Muscle layer of duodenum (tissue), 2 donors: ENCODE data around the gene CNBD2.
"Not testable (repeated sequence)": the region's sequence is repeated elsewhere in the genome, so short reads cannot be mapped to it uniquely, and the experiment has no call there.

Experiments used
- H3K27ac ChIP-seq: one replicate; pipeline ENCODE4 v1.7.0; 2013; ENCODE audit warnings: mild to moderate bottlenecking, low read length
- H3K27me3 ChIP-seq: one replicate; pipeline ENCODE4 v1.7.0; 2013; ENCODE audit warnings: low read depth, mild to moderate bottlenecking, control low read depth, low read length
- H3K36me3 ChIP-seq, 2 donors: one replicate each; pipeline ENCODE4 v1.7.0; 2013; ENCODE audit warnings: low read length in 2 of 2, control low read depth in 1 of 2, mild to moderate bottlenecking in 1 of 2; ENCODE audit not compliant: insufficient read depth in 2 of 2, control insufficient read depth in 1 of 2
- H3K4me1 ChIP-seq, 2 donors: one replicate each; pipeline ENCODE4 v1.7.0; 2013; ENCODE audit warnings: low read length in 2 of 2, mild to moderate bottlenecking in 2 of 2, control low read depth in 1 of 2, moderate library complexity in 1 of 2; ENCODE audit not compliant: insufficient read depth in 2 of 2, control insufficient read depth in 1 of 2
- H3K4me3 ChIP-seq, 2 donors: one replicate each; pipeline ENCODE4 v1.7.0; 2013; ENCODE audit warnings: low read length in 2 of 2, low read depth in 1 of 2, mild to moderate bottlenecking in 1 of 2
- H3K9me3 ChIP-seq, 2 donors: one replicate each; pipeline ENCODE4 v1.7.0; 2013; ENCODE audit warnings: low read length in 2 of 2, control low read depth in 1 of 2, mild to moderate bottlenecking in 1 of 2; ENCODE audit not compliant: control insufficient read depth in 1 of 2
- donor health status: healthy.

The CNBD2 gene

GRCh38 chr20:35952480-35953386 is 15.7 kb upstream of the CNBD2 start:
- peaks cover 4 to 6% of the 10 kb centered on the region in 2 donors for H3K36me3 ChIP-seq
- peak overlapping the region; percentile 71 to 90 for H3K4me3 ChIP-seq
- H3K4me1 ChIP-seq = peaks cover 12 to 22% of the 10 kb centered on the region in 2 donors
- H3K9me3 ChIP-seq = no peaks in the 10 kb centered on the region
- H3K27me3 ChIP-seq = no peaks in the 10 kb centered on the region
- H3K27ac ChIP-seq = peak overlapping the region; percentile 94

- no peaks in the 10 kb centered on the region for H3K9me3 ChIP-seq
- peaks cover 0 to 4% of the 10 kb centered on the region in 2 donors for H3K36me3 ChIP-seq
- H3K27me3 ChIP-seq = no peaks in the 10 kb centered on the region
- H3K27ac ChIP-seq = peak overlapping the region; percentile 94
- H3K4me1 ChIP-seq = peaks cover 12 to 22% of the 10 kb centered on the region in 2 donors
- peak overlapping the region; percentile 71 to 90 for H3K4me3 ChIP-seq
These were observed 14.8 kb upstream of the CNBD2 start for GRCh38 chr20:35953387-35954199.

GRCh38 chr20:35954200-35954906 is 14.0 kb upstream of the CNBD2 start, which contains the start of gene SCAND1:
SCAND1 (minus strand) TSS chr20:35954502; CDS start chr20:35954284, 218 bp downstream.
- Histone ChIP-seq H3K36me3 (peaks cover 0 to 4% of the 10 kb centered on the region in 2 donors), H3K9me3 (no peaks in the 10 kb centered on the region), H3K27ac (peak within 1 kb of the TSS; percentile 94), H3K27me3 (no peaks in the 10 kb centered on the region), H3K4me3 (peak within 1 kb of the TSS; percentile 71 to 90), H3K4me1 (peaks cover 12 to 22% of the 10 kb centered on the region in 2 donors)

GRCh38 chr20:35954907-35955251 is 13.5 kb upstream of the CNBD2 start:
- Histone ChIP-seq H3K9me3 (no peaks in the 10 kb centered on the region), H3K4me3 (peak overlapping the region; percentile 71 to 90), H3K4me1 (peaks cover 12 to 22% of the 10 kb centered on the region in 2 donors), H3K27ac (peak overlapping the region; percentile 94), H3K36me3 (peaks cover 0 to 4% of the 10 kb centered on the region in 2 donors), H3K27me3 (no peaks in the 10 kb centered on the region)

GRCh38 chr20:35956616-35957015 is 11.8 kb upstream of the CNBD2 start:
- no peak overlapping the region for H3K4me3 ChIP-seq
- peaks cover 0 to 4% of the 10 kb centered on the region in 2 donors for H3K36me3 ChIP-seq
- H3K27me3 ChIP-seq = no peaks in the 10 kb centered on the region
- no peak overlapping the region for H3K27ac ChIP-seq
- H3K4me1 ChIP-seq = peaks cover 12 to 22% of the 10 kb centered on the region in 2 donors
- H3K9me3 ChIP-seq = no peaks in the 10 kb centered on the region

GRCh38 chr20:35959291-35959690 is 9.1 kb upstream of the CNBD2 start:
- not testable (repeated sequence) for H3K36me3 ChIP-seq, H3K4me1 ChIP-seq, H3K27ac ChIP-seq, H3K9me3 ChIP-seq, H3K4me3 ChIP-seq, H3K27me3 ChIP-seq

- no peaks in the 10 kb centered on the region for H3K27me3 ChIP-seq
- H3K9me3 ChIP-seq = no peaks in the 10 kb centered on the region
- H3K27ac ChIP-seq = no peak overlapping the region
- no peak overlapping the region for H3K4me3 ChIP-seq
- H3K4me1 ChIP-seq = no peaks in the 10 kb centered on the region
- no peaks in the 10 kb centered on the region for H3K36me3 ChIP-seq
These were observed 4.5 kb upstream of the CNBD2 start for GRCh38 chr20:35963878-35964277.

- H3K27me3 ChIP-seq = no peaks in the 10 kb centered on the region
- H3K27ac ChIP-seq = no peak overlapping the region
- no peaks in the 10 kb centered on the region for H3K9me3 ChIP-seq
- H3K36me3 ChIP-seq = no peaks in the 10 kb centered on the region
- no peak overlapping the region for H3K4me3 ChIP-seq
- H3K4me1 ChIP-seq = no peaks in the 10 kb centered on the region
These were observed 540 bp downstream of the CNBD2 start for GRCh38 chr20:35968930-35969329.

GRCh38 chr20:35971981-35972380 is 3.6 kb downstream of the CNBD2 start:
- H3K36me3 ChIP-seq = no peaks in the 10 kb centered on the region

GRCh38 chr20:35972462-35972861 is 4.1 kb downstream of the CNBD2 start:
- Histone ChIP-seq H3K36me3 (no peaks in the 10 kb centered on the region), H3K4me3 (no peak overlapping the region), H3K4me1 (no peaks in the 10 kb centered on the region), H3K9me3 (no peaks in the 10 kb centered on the region), H3K27ac (no peak overlapping the region), H3K27me3 (no peaks in the 10 kb centered on the region)

More at GRCh38 chr20:35971981-35972380, 3.6 kb downstream of the CNBD2 start:
- H3K4me1 ChIP-seq = no peaks in the 10 kb centered on the region
- H3K27ac ChIP-seq = no peak overlapping the region
- no peak overlapping the region for H3K4me3 ChIP-seq
- H3K27me3 ChIP-seq = no peaks in the 10 kb centered on the region
- no peaks in the 10 kb centered on the region for H3K9me3 ChIP-seq

- H3K27ac ChIP-seq = no peak overlapping the region
- H3K9me3 ChIP-seq = no peaks in the 10 kb centered on the region
- no peaks in the 10 kb centered on the region for H3K27me3 ChIP-seq
- no peaks in the 10 kb centered on the region for H3K36me3 ChIP-seq
- no peak overlapping the region for H3K4me3 ChIP-seq
- H3K4me1 ChIP-seq = no peaks in the 10 kb centered on the region
These were observed 5.9 kb downstream of the CNBD2 start for GRCh38 chr20:35974256-35974655.
